Prostate gland (tissue), 2 donors: Measurements from ENCODE around the gene ALG12.

ENCODE experiments used
- POLR2A ChIP-seq: fragments of 450-650 bp; IDR thresholded peaks from one replicate; pipeline ENCODE4 v1.6.1; 2016; ENCODE audit warnings: antibody characterized with exemption, mild to moderate bottlenecking
- POLR2AphosphoS5 ChIP-seq: sonication (generic); formaldehyde crosslinking; IDR thresholded peaks from one replicate; pipeline ENCODE4 v1.6.1; 2017; ENCODE audit warnings: antibody characterized with exemption
- TF ChIP-seq, protein P1 (sequence below), 4 experiments: fragments of 200-600 bp in 2 of 4; fragments of 450-650 bp in 2 of 4; sonication (generic) in 2 of 4; IDR thresholded peaks; 1 replicate in 3 of 4; 2 replicates in 1 of 4; pipeline ENCODE4 v1.5.1; 2016 to 2019; ENCODE audit warnings: antibody characterized with exemption in 4 of 4, mild to moderate bottlenecking in 2 of 4, moderate library complexity in 2 of 4

DNA sequence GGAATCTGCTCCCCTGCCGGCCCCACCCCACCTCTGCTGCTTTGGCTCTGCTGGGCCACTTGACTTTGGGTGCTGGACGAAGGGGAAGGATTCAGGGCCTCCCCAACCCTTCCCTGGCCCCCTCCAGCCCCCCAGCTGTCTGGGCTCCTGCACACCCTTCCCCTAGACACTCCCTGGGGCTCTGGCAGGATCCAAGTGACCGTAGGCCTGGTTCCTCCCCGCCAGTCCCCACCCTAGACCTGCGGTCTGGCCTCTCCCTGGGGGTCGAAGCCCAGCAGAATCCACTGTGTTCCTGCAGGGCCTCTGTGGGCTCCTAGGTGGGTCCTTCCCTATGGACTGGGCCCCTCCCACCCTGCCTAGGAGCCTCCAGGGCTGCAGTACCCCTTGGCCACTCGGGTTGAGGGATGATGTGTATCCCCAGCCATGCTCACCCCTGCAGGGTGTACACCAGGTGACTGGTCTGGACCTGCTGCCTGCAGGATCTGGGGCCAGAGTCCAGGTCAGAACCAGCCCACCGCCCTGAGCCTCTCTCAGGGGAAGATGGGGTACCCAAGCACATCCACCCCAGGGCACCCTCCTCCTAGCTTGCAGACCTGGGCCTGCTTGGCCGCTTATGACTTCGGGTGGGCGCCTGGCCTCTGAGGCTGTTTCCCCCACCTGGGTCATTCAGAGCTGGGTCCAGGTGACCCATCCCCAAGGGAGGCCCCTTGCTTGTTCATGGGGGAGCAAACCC lies 48.0 kb upstream of the ALG12 start:
- TF ChIP-seq POLR2AphosphoS5 (no peak), POLR2A (no peak)
- TF ChIP-seq, protein P1, sequence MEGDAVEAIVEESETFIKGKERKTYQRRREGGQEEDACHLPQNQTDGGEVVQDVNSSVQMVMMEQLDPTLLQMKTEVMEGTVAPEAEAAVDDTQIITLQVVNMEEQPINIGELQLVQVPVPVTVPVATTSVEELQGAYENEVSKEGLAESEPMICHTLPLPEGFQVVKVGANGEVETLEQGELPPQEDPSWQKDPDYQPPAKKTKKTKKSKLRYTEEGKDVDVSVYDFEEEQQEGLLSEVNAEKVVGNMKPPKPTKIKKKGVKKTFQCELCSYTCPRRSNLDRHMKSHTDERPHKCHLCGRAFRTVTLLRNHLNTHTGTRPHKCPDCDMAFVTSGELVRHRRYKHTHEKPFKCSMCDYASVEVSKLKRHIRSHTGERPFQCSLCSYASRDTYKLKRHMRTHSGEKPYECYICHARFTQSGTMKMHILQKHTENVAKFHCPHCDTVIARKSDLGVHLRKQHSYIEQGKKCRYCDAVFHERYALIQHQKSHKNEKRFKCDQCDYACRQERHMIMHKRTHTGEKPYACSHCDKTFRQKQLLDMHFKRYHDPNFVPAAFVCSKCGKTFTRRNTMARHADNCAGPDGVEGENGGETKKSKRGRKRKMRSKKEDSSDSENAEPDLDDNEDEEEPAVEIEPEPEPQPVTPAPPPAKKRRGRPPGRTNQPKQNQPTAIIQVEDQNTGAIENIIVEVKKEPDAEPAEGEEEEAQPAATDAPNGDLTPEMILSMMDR (IDR thresholded peaks at IDR 0.05) = no peak
